Kidney epithelial cell (primary cell): Measurements from ENCODE around the gene ZNF616. TPM values are rescaled to one million over a fixed set of nuclear protein-coding genes. Genes with fewer than 3 reads are reported as not detected.

Source experiments
- DNase-seq: peaks from one replicate; pipeline ENCODE4 v3.0.0-alpha.2; 2010; ENCODE audit warnings: low read depth
- H3K27me3 ChIP-seq: 2 replicates; pipeline ENCODE4 v1.6.0; 2011; ENCODE audit warnings: low read length; ENCODE audit not compliant: control insufficient read depth, insufficient read depth
- H3K36me3 ChIP-seq: 2 replicates; pipeline ENCODE4 v1.5.1; 2011; ENCODE audit warnings: low read length; ENCODE audit not compliant: control insufficient read depth, insufficient read depth
- H3K4me3 ChIP-seq: 2 replicates; pipeline ENCODE4 v1.5.1; 2011; ENCODE audit warnings: low read depth, mild to moderate bottlenecking, control low read depth, low read length
- CTCF ChIP-seq: IDR thresholded peaks from 2 replicates; pipeline ENCODE4 v1.5.1; 2011; ENCODE audit warnings: mild to moderate bottlenecking, moderate library complexity, low read length, control low read depth, inconsistent platforms; ENCODE audit not compliant: insufficient read depth, poor library complexity, severe bottlenecking
- total RNA-seq: library from RNA; depleted of rRNA; stranded (reverse); fragments of >200 nt; gene quantifications from 2 replicates; pipeline ENCODE4 v1.2.3, GENCODE V29; 2015

ZNF616 gene
- total RNA-seq, 1 donor from 2014 or later, result 12.9 TPM

- Histone ChIP-seq H3K36me3 (no peaks in the 10 kb centered on the region), H3K27me3 (no peaks in the 10 kb centered on the region), H3K4me3 (no peak overlapping the region)
- DNase-seq, result no peak
- no peak for TF ChIP-seq CTCF
Observed at GRCh38 chr19:52142001-52142595, 2.4 kb upstream of the ZNF616 start.

- Histone ChIP-seq H3K27me3 (no peaks in the 10 kb centered on the region), H3K4me3 (no peak overlapping the region), H3K36me3 (no peaks in the 10 kb centered on the region)
- DNase-seq, result no peak
- TF ChIP-seq CTCF, result no peak
Observed at GRCh38 chr19:52141203-52141602, 1.5 kb upstream of the ZNF616 start.

- H3K36me3 ChIP-seq, result no peaks in the 10 kb centered on the region
- no peak for TF ChIP-seq CTCF
- no peaks in the 10 kb centered on the region for H3K27me3 ChIP-seq
- peak overlapping the region; percentile 21 for H3K4me3 ChIP-seq
- no peak for DNase-seq
Observed at GRCh38 chr19:52140032-52140710, 433 bp upstream of the ZNF616 start.

GRCh38 chr19:52138983-52139251 lies 821 bp downstream of the ZNF616 start:
- Histone ChIP-seq H3K36me3 (no peaks in the 10 kb centered on the region), H3K4me3 (peak overlapping the region; percentile 77), H3K27me3 (no peaks in the 10 kb centered on the region)
- TF ChIP-seq CTCF, result no peak
- DNase-seq, result no peak

GRCh38 chr19:52138278-52138982 lies 1.3 kb downstream of the ZNF616 start:
- Histone ChIP-seq H3K27me3 (no peaks in the 10 kb centered on the region), H3K36me3 (no peaks in the 10 kb centered on the region), H3K4me3 (peak overlapping the region; percentile 77)
- DNase-seq, result no peak
- TF ChIP-seq CTCF, result no peak
